NT2/D1 (cell line): Measurements from ENCODE around the gene OBSCN.

Experiments
- SUZ12 ChIP-seq: IDR thresholded peaks from 2 replicates; pipeline ENCODE4 v1.6.1; 2011; ENCODE audit not compliant: insufficient read length, insufficient read depth; ENCODE audit errors: extremely low read depth
- ZNF274 ChIP-seq: IDR thresholded peaks from 2 replicates; pipeline ENCODE4 v1.6.1; 2011; ENCODE audit warnings: mild to moderate bottlenecking, low read depth, low read length

DNA sequence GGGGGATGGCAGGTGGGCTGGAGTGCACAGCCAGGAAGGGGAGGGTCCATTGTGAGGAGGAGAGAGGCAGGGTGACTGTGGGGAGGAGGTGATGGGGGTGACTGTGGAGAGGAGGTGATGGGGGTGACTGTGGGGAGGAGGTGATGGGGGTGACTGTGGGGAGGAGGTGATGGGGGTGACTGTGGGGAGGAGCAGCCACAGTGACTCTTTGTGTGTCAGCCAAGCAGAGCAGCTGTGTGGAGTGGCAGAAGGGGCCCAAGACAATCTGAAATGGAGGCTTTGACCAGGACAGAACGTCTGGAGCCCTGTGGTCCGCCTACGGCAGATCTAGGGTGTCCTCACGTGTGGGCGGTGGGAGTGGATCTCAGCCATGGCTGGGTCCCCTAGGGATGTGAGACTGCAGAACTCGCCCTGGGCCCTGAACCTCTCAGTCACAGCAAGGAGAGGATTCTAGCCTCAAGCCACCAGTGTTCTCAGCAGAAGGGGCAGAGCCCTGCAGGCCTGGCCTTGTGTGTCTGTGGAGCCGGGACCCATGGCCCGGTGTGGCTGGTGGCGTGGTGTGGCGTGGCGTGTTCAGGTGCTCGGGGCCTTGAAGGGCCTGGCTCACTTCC lies 81.5 kb downstream of the OBSCN start:
- TF ChIP-seq SUZ12 = no peak
- TF ChIP-seq ZNF274 = no peak
